Stimulated activated CD4-positive, alpha-beta T cell treated with anti-CD3 and anti-CD28 coated beads, Interleukin-1b, Interleukin-23, amount 100 ng/mL, for 1 hour (primary cell): ENCODE data around the gene PRKD2.
"Not testable (repeated sequence)": the region's sequence is repeated elsewhere in the genome, so short reads cannot be mapped to it uniquely, and the experiment has no call there.

ENCODE experiments used
- DNase-seq, 2 donors: peaks; one replicate each; pipeline ENCODE4 v3.0.0-alpha.2; 2020; ENCODE audit warnings: low read depth in 2 of 2

The PRKD2 gene

DNA sequence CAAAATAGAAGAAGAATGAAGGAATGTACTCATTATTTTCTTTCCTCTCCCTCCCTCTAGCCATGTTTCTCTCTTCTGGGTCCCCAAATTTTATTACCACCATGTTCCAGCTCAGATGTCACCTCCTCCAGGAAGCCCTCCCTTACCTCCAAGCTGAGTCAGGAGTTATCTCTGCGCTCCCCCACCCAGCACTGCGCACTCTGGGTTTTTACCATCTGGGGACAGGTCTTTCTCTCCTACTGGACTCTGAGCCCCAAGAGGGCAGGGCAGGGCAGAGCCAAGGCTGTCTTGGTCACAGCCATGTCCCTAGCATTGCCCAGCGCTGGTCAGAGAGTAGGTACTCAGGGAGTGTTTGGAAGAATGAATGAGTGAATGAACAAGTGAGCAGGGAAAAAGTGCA, 83.8 kb downstream of the PRKD2 start:
- no peak for DNase-seq

GRCh38 chr19:46631481-46631880, 85.4 kb downstream of the PRKD2 start:
- no peak for DNase-seq

- DNase-seq, result no peak
These were observed 86.2 kb downstream of the PRKD2 start for GRCh38 chr19:46630586-46631205.

- DNase-seq, result no peak
These were observed 87.3 kb downstream of the PRKD2 start for GRCh38 chr19:46629546-46630025.

DNA sequence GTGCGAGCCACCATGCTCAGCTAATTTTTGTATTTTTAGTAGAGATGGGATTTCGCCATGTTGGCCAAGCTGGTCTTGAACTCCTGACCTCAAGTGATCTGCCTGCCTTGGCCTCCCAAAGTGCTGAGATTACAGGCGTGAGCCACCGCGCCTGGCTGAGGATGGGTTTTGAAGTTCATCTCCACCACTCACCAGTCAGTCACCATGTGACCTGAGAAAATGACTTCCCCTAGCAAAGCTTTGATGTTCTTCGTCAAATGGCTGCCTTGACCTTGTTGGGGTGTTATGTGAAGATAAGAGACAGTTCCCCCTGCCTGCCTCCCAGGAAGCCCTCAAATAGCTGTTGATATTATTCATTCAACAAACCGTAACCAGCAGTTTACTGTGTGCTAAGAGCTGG, 87.9 kb downstream of the PRKD2 start:
- not testable (repeated sequence) for DNase-seq

GRCh38 chr19:46626446-46626845, 90.5 kb downstream of the PRKD2 start:
- no peak for DNase-seq

DNA sequence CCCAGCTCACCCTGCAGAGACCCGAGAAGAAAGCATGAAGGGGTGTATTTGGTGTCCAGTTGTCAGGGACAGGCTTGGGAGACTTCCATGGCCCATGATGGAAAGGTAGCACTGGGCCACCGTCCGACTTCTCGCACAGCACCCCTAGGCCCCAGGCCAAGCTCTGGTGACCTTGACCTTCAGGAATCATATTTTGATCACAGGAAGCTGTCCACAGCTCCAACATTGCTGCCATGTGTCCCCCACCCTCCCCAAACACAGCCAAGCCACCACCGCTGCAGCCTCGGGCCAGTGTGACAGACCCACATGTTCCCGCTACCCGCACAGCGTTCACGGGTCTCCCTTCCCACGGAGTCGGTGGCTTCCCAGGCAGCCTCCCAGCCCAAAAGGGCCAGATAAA, 91.2 kb downstream of the PRKD2 start:
- DNase-seq, result no peak

DNA sequence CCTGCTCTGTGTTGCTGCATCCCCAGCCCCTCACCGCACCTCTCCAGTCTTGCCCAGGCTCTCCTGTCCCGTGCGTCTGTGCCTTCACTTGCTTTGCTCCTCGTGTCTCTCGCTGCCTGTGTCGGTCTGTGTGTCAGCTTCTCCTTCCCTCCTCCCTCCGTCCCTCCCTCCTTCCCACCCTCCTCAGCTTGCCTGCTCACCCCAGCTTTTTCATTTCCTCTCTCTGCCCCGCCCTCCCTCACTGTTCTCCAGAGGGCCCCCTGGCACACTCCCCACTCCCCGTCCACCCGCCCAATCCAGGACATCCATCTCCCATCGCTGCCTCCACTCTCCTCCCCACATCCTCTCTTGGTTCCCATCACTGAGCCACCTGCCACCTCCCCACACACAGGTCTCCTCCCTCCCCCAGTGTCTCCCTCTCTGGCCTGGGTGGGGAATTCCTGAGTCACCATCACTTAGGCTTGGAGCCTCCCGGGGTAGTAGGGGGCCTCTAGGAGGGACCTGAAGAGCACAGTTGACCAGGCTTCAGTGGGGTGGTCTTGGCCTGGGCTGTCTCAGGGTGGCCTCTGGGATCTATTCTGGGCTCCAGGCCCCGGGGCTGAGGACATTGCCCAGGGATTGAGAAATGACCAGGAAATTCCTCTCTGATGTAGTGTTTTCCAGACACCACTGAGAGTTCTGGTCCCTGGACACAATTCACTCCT, 91.8 kb downstream of the PRKD2 start, which contains the start of gene PTGIR:
Gene PTGIR (minus strand): TSS at position 132 of the 704 bp plus-strand sequence. CDS start 864 bp downstream, outside the sequence.
- no peak for DNase-seq
